ENCODE results near the gene ZNF827. TPM values are rescaled to one million over a fixed set of nuclear protein-coding genes. Genes with fewer than 3 reads are reported as not detected.
A peak's percentile ranks its signal among the peaks of the same experiment; 100 is the strongest.

Gene ZNF827
- polyA plus RNA-seq, 3 donors, result 31.4 to 44.4 (median 43.7) TPM

DNA sequence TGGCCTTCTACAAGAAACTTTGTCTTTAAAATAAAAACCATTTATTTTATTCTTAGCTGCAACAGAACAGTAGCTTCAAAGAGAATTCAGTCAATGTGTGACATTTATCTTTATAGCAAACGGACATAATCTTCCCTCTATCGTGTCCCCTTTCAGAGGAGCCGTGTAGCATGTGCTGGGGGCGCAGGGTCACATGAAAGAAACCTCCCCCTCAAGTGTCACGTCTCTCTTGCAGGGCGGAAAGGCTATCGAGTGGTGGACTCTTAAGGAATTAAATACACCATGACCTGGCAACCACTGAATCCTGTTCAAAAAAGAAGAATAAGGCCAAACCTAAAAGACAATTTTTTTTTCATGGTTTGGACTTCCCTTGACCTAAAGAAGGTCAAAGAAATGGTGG is 40.2 kb downstream of the ZNF827 start:
- DNase-seq, result peak; percentile 55

DNA sequence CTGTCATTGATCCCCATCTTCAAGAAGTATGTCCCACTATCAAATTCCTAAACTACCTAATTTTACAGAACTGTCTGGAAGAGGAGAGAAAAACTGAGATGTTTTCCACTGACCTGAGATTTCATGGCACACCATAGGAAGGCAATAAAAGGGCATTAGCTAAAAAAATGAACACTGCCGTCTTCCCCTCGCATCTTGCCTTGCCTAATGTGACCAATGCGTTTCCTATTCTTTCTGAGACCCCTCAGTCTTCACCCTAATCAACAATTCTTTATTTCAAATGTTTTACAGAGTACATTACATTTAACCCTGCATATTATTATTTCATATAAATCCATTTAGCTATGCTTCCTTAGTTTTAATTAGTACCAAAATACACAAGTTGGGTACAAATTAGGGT is 43.6 kb downstream of the ZNF827 start:
- DNase-seq, result no peak

DNA sequence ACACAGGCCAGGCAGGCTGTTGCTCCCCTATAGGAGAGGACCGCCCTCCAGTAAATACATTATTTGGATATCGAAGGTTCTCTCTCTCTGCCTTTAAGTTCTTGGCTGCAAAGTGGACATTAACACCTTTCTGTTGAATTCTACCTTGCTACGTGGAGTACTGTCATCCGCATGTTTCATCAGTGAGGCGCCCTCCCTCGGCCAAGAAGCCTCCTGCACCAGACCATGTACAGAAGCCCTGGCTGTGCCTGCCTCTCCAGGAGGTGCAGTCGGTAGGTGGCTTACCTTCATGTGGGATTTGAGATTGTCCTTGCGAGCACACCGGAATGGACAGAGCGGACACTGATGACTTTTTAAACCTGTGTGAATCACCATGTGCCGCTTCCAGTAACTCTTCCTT is 46.7 kb downstream of the ZNF827 start:
- no peak for DNase-seq

DNA sequence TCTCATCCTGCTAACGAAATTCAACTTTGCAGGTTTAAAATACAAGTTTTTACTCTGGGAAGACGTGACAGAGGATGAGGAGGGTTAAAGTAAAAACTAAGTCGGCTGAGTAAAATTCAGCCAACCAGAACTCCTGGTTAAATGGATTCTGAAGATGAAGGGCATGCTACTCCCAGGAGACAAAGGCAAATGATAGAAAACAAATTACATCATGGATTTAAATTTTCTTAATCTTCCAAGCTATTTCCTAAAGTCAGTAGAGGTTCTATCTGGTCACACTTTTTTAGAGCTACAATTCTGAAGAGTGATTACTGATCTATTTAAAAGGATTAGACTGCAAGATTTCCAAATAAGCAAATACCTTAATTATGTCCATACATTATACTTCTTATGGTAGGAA is 47.9 kb downstream of the ZNF827 start:
- DNase-seq, result no peak

DNA sequence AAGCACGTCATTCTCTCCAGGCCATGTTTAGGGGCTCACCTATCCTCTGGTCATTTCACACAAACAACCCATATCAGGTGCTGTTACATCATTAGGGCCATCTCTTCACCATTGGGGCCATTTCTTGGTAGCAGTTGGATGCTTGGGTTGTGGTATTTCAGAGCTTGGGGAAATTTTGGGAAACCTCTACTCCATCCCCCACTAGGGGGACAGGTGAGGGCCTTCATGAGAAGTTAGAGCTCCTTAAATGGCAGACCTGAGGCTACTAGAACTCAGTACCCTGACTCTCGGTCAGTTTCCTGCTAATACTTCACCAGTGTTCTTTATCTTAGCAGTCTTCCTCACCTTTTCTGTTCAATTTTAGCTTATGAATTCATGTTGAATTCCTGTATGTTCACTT is 50.2 kb downstream of the ZNF827 start:
- DNase-seq, result no peak

DNA sequence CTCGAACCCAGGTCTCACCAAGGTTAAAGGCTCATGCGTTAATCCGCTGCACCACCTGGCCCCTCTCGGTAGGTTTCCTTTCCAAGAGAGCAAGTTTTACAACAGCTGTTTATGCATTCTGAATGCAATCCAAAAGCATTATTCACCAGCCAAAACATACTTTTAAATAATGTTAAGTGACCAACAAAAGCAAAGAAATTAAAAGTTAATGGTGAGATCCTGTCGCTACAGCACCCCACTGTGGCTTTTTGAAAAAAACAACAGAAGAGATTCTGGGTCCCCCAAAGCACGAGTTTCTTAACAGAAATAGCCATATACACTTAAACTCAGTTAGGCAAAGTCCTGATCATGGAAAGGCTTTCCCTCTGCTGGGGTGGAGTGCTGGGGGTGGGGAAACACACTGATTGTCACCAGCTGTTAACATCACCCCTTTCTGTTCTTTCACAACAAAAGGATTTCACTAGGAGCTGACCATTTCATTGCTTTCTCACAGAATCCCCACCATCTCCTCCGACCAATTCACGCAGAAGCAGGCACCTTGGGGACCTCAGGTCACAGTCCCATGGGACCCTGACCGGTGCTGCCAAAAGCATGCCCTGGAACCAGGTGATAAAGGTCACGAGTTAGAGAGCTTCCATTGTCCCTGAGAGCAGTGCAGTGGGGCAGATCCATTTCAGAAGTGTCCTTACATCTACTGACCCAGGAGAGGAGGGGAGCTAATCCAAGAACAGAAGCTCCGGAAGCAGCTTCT is 51.2 kb downstream of the ZNF827 start:
- peak; percentile 70 for DNase-seq

DNA sequence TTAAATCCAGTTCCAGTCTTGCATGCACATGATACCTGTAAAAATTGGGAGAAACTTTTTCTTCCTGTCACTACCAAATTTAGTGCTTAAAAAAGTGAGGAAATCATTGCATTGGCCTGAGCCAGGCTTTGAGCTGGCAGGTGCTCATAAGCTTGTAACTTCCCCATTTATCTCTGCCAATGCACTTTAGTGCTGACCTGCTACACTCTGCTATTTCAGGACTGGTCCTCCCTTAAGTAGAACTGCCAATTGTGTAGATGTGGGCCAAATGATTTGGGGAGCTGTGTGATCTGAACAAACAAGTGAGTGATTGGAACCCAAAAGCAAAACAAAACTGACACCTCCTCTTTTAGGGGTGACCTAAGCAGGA is 51.8 kb downstream of the ZNF827 start:
- no peak for DNase-seq

DNA sequence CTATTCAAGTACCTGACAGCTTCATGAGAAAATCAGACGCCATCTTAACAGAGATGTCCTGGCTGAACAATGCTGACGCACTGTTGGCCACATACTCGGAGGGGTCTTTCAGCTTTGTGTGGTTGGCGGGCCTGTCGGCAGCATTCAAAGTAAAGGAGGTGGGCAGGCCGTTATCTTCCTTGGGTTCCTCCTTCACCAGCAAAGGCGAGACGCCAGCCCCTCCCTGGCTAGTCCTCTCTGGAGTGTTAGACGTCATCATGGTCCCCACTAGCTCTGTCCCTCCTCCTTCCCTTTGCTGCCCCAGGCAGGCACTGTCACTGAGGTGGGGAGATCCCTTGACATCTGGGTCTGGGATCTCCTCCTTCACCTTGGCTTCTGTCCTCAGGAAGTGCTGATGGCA is 53.0 kb downstream of the ZNF827 start:
- no peak for DNase-seq

DNA sequence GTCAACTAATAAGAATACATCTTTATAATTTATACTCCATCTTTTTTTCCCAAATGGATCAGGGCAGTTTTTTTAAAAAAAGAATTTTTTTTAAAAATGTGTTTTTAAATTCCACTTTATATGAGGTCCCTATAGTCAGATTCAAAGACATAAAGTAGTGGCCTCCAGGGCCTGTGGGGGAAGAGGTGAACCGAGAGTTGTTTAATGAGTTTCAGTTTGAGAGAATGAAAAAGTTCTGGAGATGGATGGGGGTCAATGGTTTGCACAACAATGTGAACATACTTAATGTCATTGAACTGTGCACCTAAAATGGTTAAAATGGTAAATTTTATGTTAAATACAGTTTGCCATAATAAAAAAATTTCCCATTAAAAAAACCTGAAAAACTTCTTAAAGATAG is 53.8 kb downstream of the ZNF827 start:
- DNase-seq, result no peak

DNA sequence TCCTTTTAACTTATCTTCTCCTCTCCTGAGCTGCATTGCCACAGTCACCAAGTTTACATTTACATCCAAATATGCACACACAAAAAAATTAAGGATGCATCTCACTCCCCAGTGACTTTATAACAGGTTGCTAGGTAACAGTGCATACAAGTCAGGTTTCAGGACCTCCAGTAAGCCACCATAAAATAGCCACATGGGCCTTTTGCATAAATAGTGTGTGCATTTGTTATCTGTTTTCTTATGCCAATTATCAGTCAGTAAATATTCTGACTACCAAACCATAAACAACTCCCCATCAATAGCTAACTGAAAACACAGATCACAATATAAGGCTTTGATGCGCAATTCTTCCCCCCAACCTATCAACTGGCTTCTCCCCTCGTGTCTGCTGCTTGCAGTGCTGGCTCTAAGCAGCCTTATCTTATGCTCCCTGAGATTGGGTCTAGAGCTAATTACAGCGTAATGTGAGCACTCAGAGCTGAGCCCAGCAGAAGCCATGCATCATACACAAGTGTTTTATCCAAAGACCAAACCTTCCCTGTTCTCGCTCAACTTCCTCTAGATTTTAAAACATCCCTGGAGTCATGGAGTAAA is 55.4 kb downstream of the ZNF827 start:
- DNase-seq, result no peak

DNA sequence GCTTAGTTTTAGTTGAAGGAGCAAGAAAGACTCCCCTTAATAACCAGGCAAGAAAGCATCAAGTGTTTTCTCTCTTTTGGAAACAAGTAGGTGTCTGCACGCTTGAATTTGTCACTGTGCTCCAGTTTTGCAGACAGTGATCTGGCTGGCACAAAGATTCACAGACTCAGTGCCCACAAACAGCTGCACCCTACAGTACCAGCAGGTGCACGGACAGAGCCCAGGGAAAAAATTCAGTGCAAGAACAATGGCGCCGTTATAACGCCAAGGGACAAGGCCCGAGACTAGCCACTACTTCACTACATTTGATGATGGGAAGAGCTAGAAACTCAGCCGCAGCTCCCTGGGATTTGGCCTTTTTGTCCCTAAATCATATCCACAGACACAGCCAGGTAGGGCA is 56.0 kb downstream of the ZNF827 start:
- no peak for DNase-seq

DNA sequence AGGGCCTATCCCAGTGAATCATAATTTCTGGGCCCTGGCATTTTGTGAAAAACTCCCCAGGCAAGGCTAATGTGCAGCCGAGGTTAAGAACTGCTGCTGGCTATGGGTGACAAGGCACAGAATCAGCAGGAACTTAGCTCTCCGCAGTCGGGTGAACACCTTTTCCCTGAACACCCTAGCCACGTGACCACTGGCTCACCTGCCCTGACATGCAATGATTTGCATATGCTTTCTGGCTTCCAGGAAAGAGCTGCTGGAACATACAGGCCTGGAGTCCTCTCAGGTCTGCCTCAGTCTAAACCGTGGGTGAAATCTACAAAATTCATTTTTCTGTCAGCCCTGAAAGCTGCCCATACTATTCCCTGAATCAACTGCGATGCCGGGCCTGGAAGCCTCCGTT is 56.6 kb downstream of the ZNF827 start:
- DNase-seq, result peak; percentile 66

DNA sequence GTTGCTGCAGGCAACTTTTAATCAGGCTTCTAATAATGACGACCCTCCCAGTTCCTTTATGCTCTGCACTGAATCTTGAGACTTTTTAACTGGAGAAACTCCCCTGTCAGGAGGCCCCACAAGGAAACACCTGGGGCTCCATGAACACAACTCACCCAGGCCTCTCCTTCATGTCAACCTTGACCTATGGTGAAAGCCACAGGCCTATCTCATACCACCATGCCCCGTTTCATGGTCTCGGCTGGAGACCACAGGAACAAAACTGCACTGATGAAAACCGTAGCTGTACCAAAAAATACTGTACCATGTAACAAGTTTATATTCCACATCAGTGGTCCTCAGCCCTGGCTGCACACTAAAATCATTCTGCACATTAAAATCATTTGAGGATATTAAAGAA is 57.0 kb downstream of the ZNF827 start:
- no peak for DNase-seq

DNA sequence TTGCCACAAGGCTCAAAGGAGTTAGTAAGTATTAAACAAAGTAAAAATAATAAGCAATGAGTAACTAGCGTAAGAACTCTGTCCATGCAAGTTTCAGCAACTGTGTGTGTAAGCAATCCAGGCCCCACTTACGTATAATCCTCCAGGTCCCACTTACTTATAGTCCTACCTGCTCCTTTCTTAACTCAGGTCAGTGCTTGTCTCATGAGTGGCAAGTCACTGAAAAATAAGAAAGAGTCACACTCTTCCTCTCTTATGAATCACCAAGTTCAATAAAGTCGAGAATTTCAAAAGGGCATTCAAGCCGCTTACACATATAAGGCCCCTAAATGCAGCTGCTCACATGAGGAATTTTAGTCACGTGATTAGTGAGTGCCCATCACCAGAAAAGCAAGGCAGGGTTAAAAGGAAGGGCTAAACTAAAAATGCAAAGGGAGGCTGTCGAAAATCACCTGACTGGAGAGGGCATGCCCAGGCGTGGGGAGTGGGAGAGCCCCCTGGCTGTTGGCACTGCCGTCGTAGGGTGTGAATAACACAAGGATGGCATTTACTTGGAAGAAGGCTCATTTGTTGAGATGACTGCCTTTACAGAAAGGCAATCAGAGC is 58.2 kb downstream of the ZNF827 start:
- no peak for DNase-seq

DNA sequence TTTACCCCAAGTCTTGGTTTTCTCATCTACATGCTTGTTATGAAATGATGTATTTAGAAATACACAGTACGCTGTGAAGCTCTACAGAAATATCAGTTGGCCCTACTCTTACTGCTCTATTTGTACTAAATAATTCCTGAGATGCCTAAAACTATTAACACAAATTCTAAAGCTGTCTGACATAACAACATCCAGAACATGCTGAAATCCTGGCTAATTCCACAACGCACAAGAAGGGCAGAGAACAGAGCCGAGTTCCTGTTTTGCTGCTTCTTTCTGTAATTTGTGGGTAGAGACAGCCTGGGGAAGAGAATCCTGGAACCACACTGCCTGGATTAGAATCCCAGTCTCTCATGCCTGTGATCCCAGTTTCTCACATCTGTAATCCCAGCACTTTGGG is 59.0 kb downstream of the ZNF827 start:
- DNase-seq, result no peak

DNA sequence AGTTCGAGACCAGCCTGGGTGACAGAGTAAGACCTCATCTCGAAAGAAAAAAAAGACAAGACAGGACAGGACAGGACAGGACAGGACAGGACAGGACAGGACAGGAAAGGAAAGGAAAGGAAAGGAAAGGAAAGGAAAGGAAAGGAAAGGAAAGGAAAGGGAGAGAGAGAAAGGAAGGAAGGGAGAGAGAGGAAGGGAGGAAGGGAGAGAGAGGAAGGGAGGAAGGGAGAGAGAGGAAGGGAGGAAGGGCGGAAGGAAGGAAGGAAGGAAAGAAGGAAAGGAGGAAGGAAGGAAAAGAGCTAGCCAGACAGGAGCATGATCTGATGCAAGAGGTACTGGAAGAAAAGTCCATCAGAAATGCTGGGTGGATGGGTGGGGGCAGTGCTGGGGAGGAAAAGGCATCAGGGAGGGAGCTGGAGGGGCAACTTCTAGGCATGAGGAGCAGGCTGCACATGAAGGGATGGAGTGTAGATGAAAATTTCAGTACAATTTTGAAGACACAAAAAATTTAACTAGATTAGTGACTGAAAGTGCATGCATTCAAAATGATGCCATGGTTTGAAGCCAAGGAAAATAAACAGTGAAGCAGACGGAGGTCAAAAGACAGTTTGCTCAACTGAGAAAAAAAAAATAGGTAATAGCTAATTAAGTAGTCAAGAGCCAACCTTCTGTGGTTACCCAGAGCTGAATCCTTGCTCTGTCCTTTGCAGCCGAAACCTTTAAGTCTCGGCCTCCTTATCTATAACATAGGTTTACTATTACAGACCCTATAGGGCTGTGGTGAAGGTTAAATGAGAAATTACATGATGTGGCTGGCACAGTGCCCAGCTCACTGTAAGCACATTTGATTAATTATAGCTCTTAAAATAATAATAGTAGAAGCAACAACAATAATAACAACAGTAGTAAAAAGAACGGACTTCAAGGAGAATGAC is 59.9 kb downstream of the ZNF827 start:
- no peak for DNase-seq

DNA sequence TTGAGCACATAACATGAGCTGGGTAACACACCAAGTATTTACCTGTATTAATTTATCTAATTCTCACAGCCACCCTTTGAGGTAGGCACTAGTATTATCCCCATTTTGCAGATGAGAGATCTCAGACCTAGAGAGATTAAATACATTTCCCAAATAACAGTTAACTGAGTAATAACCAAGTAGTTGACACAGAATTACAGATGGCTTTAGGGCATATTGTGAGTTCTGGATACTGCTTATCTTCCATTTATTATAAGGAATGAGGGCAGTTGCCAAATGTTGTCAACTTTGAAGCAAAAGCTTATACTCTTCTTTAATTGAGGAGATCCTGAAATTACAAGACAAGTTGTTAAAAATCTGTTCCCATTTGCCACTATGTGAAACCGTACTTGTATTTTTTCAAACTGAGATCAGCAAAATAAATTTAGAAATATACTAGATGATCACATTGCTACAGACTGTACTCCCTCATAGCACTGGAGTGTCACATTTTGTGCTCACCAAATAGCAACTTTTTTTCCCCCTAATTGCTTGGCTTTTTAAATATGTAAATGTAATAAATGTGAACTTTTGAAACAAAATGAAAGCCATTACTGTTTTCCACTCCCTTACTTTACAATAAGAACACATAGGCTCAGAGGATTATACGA is 62.0 kb downstream of the ZNF827 start:
- DNase-seq, result no peak

DNA sequence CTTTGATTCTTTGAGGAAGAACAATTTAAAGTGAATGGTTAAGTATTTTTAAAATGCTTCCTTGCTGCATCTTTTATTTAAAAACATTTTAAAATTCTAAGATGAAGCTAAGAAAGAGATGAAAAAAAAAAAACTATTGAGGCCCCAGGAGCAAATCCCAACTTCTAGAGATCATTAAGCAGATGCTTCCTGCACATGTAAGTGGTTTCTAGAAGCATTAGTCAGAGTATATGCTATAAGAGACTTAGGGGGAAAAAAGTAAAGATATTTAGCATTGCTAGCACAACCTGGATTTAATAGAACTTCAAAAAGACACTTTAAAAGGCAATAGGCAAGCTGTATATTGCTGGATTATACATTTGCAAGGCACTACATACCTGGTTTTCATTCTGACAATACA is 64.7 kb downstream of the ZNF827 start:
- DNase-seq, result no peak

DNA sequence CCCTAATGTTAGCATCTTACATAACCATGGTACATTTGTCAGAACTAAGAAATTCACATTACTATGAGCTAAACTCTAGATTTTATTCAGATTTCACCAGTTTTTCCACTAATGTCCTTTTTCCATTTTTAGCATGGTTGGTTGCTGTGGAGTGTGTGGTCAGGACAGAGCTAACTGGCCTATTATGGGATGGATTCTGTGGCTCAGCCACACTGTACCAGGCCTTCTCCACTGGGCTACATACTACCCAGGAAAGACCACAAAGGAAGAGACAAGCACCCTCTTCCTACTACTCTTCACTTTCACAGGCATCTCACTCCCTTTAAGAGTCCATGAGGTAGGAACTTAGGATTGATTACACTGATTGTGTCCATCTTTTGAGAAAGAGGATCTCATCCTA is 67.4 kb downstream of the ZNF827 start:
- DNase-seq, result no peak

DNA sequence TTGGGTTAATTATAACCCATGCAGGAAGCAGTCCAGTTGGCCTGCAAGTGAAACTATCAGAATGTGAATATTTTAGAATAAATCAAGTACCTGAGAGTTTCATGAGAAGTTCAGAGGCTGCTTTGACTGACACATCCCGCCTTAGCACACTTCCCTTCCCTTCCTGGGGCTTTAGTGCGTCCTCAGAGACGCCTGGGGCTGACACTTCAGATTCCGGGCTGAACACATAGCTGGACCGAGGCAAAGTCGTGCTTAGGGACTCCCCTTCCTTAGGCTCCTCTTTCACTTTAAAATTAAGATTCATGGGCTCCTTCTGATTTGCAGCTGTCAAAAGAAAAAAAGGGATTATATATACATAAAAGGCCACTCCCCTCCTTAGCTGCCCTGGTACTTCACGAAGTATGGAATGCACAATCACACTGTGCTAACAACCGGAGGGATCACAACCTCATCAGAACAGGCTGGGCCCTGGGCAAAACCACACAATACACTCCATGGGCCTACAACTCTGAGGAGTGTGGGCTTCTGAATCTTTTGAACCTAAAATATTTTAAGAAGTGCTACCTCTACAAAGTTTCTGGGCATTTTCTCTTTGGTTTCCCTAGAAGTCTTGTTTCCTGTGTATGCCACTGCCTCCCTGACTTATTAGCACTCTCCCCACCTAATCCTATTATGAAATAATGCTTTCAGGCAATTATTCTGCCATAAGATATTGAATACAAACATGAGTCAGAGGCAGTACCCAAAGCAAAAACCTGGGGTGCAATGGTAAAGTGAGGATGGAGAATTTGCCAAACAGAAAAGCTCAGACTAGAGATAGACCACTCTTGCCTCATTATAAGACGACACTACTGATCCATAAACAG is 68.2 kb downstream of the ZNF827 start:
- DNase-seq, result no peak

All from renal pelvis (tissue), 4 donors.